IMR-90 (cell line): ENCODE results near the gene CNNM2. TPM values are rescaled to one million over a fixed set of nuclear protein-coding genes. Genes with fewer than 3 reads are reported as not detected.

Experiments
- ATAC-seq: fragments of 200-7000 bp; cut with Tn5 transposase; 2 replicates; pipeline ENCODE4 v1.9.1; 2020; ENCODE audit warnings: low read depth, mild to moderate bottlenecking, moderate library complexity
- BruUV-seq: library from RNA; stranded (reverse); fragments of 400-500 nt; replicated peaks from 2 replicates; lab custom pipeline; 2021; lab: Mats Ljungman, UMichigan
- CTCF ChIA-PET: fragments of 300-600 bp; formaldehyde crosslinking; extraction: SDS; loops from one replicate; lab custom pipeline; 2021; ENCODE audit warnings: antibody characterized with exemption; lab: Yijun Ruan, JAX
- POLR2A ChIA-PET: fragments of 300-600 bp; sonication (Branson Sonifier 250); formaldehyde crosslinking; loops from one replicate; lab custom pipeline; 2022; ENCODE audit warnings: antibody characterized with exemption; ENCODE audit not compliant: unreplicated experiment; lab: Charles Lee
- DNase-seq: peaks from one replicate; pipeline ENCODE4 v3.0.0; 2013
- H2AFZ ChIP-seq: replicated peaks from 2 replicates; pipeline ENCODE3; 2013; ENCODE audit warnings: low read length, mild to moderate bottlenecking; ENCODE audit not compliant: poor library complexity
- H2AK5ac ChIP-seq: 2 replicates; pipeline ENCODE4 v1.6.1; 2013; ENCODE audit warnings: low read depth, low read length, inconsistent platforms
- H2AK9ac ChIP-seq: replicated peaks from 2 replicates; pipeline ENCODE3; 2013; ENCODE audit warnings: mild to moderate bottlenecking, low read depth, low read length, moderate library complexity; ENCODE audit not compliant: poor library complexity
- H2BK120ac ChIP-seq: 2 replicates; pipeline ENCODE4 v1.6.1; 2013; ENCODE audit warnings: low read depth, low read length, inconsistent platforms
- H2BK15ac ChIP-seq: 3 replicates; pipeline ENCODE4 v1.6.1; 2013; ENCODE audit warnings: low read depth, low read length, inconsistent platforms
- H2BK20ac ChIP-seq: 2 replicates; pipeline ENCODE4 v1.6.1; 2013; ENCODE audit warnings: low read depth, mild to moderate bottlenecking, inconsistent platforms, low read length, moderate library complexity
- H2BK5ac ChIP-seq: 2 replicates; pipeline ENCODE4 v1.6.1; 2013; ENCODE audit warnings: mild to moderate bottlenecking, low read depth, low read length, inconsistent platforms; ENCODE audit not compliant: poor library complexity, severe bottlenecking
- H3K14ac ChIP-seq: replicated peaks from 2 replicates; pipeline ENCODE4 v1.6.1; 2013; ENCODE audit warnings: low read depth, low read length, inconsistent platforms
- H3K18ac ChIP-seq: 2 replicates; pipeline ENCODE4 v1.6.1; 2013; ENCODE audit warnings: low read depth, low read length, control low read depth
- H3K23ac ChIP-seq: 2 replicates; pipeline ENCODE4 v1.6.1; 2013; ENCODE audit warnings: low read depth, low read length, inconsistent platforms
- H3K27ac ChIP-seq: 2 replicates; pipeline ENCODE4 v1.5.1; 2013; ENCODE audit warnings: mild to moderate bottlenecking, control low read depth, low read length; ENCODE audit not compliant: insufficient read depth
- H3K27me3 ChIP-seq: 2 replicates; pipeline ENCODE4 v1.6.1; 2013; ENCODE audit warnings: low read length; ENCODE audit not compliant: control insufficient read depth, insufficient read depth
- H3K36me3 ChIP-seq: 2 replicates; pipeline ENCODE4 v1.6.1; 2013; ENCODE audit warnings: low read length, mixed read lengths; ENCODE audit not compliant: control insufficient read depth, insufficient read depth
- H3K4ac ChIP-seq: 2 replicates; pipeline ENCODE4 v1.6.1; 2013; ENCODE audit warnings: low read depth, low read length, inconsistent platforms
- H3K4me1 ChIP-seq: 2 replicates; pipeline ENCODE4 v1.6.1; 2013; ENCODE audit warnings: low read length, mixed read lengths; ENCODE audit not compliant: control insufficient read depth, insufficient read depth
- H3K4me2 ChIP-seq: 2 replicates; pipeline ENCODE4 v1.6.1; 2013; ENCODE audit warnings: low read depth, mild to moderate bottlenecking, control low read depth, low read length, moderate library complexity
- H3K4me3 ChIP-seq: 2 replicates; pipeline ENCODE4 v1.5.1; 2013; ENCODE audit warnings: low read depth, mild to moderate bottlenecking, control low read depth, low read length, moderate library complexity; ENCODE audit not compliant: insufficient read depth
- H3K56ac ChIP-seq: 2 replicates; pipeline ENCODE4 v1.6.1; 2013; ENCODE audit warnings: low read length, inconsistent platforms; ENCODE audit not compliant: insufficient read depth; ENCODE audit errors: extremely low read depth
- H3K79me1 ChIP-seq, 2 experiments: 2 replicates each; pipeline ENCODE4 v1.6.1; 2013; ENCODE audit warnings: low read length in 2 of 2, inconsistent platforms in 1 of 2, low read depth in 1 of 2
- H3K9ac ChIP-seq: 2 replicates; pipeline ENCODE4 v1.6.1; 2013; ENCODE audit warnings: low read depth, low read length, control low read depth
- H3K9me1 ChIP-seq: 2 replicates; pipeline ENCODE4 v1.6.1; 2013; ENCODE audit warnings: low read length, inconsistent platforms; ENCODE audit not compliant: insufficient read depth
- H3K9me3 ChIP-seq: 2 replicates; pipeline ENCODE4 v1.6.1; 2013; ENCODE audit warnings: low read length; ENCODE audit not compliant: control insufficient read depth, insufficient read depth
- H4K20me1 ChIP-seq: 2 replicates; pipeline ENCODE4 v1.6.1; 2013; ENCODE audit warnings: low read length, inconsistent platforms; ENCODE audit not compliant: insufficient read depth
- H4K5ac ChIP-seq: 2 replicates; pipeline ENCODE4 v1.6.1; 2013; ENCODE audit warnings: mild to moderate bottlenecking, low read depth, low read length, control low read depth
- H4K8ac ChIP-seq, 2 experiments: 2 replicates each; pipeline ENCODE4 v1.6.1; 2013; ENCODE audit warnings: low read depth in 2 of 2, low read length in 2 of 2, control low read depth in 1 of 2, inconsistent platforms in 1 of 2
- H4K91ac ChIP-seq: 2 replicates; pipeline ENCODE4 v1.6.1; 2013; ENCODE audit warnings: low read depth, low read length, inconsistent platforms; ENCODE audit not compliant: insufficient read depth
- CEBPB ChIP-seq: IDR thresholded peaks from 2 replicates; pipeline ENCODE4 v1.6.1; 2012; ENCODE audit warnings: low read depth, low read length, improper control_type of control experiment
- CHD1 ChIP-seq: IDR thresholded peaks from 2 replicates; pipeline ENCODE4 v1.6.1; 2012; ENCODE audit warnings: low read depth, low read length, improper control_type of control experiment
- MXI1 ChIP-seq: IDR thresholded peaks from 2 replicates; pipeline ENCODE4 v1.6.1; 2012; ENCODE audit warnings: low read depth, mild to moderate bottlenecking, low read length, moderate library complexity, borderline replicate concordance
- POLR2A ChIP-seq: IDR thresholded peaks from 2 replicates; pipeline ENCODE4 v1.6.1; 2012; ENCODE audit warnings: mild to moderate bottlenecking, low read depth, low read length
- RCOR1 ChIP-seq: IDR thresholded peaks from 2 replicates; pipeline ENCODE4 v1.6.1; 2012; ENCODE audit warnings: mild to moderate bottlenecking, low read length, improper control_type of control experiment; ENCODE audit not compliant: insufficient replicate concordance
- RFX5 ChIP-seq: IDR thresholded peaks from 2 replicates; pipeline ENCODE4 v1.8.0; 2012; ENCODE audit warnings: low read depth, mild to moderate bottlenecking, low read length, moderate library complexity
- SMC3 ChIP-seq: fragments of 150-350 bp; IDR thresholded peaks from 2 replicates; pipeline ENCODE4 v1.6.1; 2016; ENCODE audit warnings: low read depth, mild to moderate bottlenecking, antibody characterized with exemption, low read length, moderate library complexity
- USF2 ChIP-seq: fragments of 150-350 bp; IDR thresholded peaks from 2 replicates; pipeline ENCODE4 v1.6.1; 2017; ENCODE audit warnings: mild to moderate bottlenecking, antibody characterized with exemption, low read length, low read depth
- WGBS, 2 experiments: methylation state at CpG; one replicate each; pipeline versions ENCODE4 v1.1.5 to v1.1.7; 2013; ENCODE audit warnings: missing lambda C conversion rate in 2 of 2; ENCODE audit not compliant: insufficient read length in 1 of 2; ENCODE audit errors: extremely low coverage in 2 of 2; 5-methylcytosine and 5-hydroxymethylcytosine counted together
- dilution Hi-C: fragments of 300-500 bp; cut with HindIII; formaldehyde crosslinking; loops from one replicate; pipeline ENCODE4 v1.14.3; 2018; ENCODE audit warnings: low sequenced_read_pairs; ENCODE audit not compliant: unreplicated experiment
- in situ Hi-C: fragments of 300-500 bp; cut with MboI; formaldehyde crosslinking; loops from 3 replicates; pipeline ENCODE4 v1.14.3; 2019; ENCODE audit warnings: low sequenced_read_pairs, inconsistent platforms, mixed read lengths
- intact Hi-C: fragments of 100-400 bp; cut with micrococcal nuclease; formaldehyde crosslinking; loops from 2 replicates; pipeline ENCODE4 v1.10.0; 2022
- polyA plus RNA-seq, 3 experiments: library from polyadenylated mRNA; depleted of rRNA; stranded (reverse); fragments of >200 nt; gene quantifications; 2 replicates each; pipeline ENCODE4 v1.2.3, GENCODE V29; 2012; ENCODE audit warnings: low replicate concordance in 1 of 3
- total RNA-seq: library from RNA; depleted of rRNA; stranded (reverse); fragments of >200 nt; gene quantifications from 2 replicates; pipeline ENCODE4 v1.2.3, GENCODE V29; 2012

The CNNM2 gene
- total and polyA plus RNA-seq, 2 of the 4 experiments (the other 2 are of a cell fraction), result 4.7 to 5.6 TPM

DNA sequence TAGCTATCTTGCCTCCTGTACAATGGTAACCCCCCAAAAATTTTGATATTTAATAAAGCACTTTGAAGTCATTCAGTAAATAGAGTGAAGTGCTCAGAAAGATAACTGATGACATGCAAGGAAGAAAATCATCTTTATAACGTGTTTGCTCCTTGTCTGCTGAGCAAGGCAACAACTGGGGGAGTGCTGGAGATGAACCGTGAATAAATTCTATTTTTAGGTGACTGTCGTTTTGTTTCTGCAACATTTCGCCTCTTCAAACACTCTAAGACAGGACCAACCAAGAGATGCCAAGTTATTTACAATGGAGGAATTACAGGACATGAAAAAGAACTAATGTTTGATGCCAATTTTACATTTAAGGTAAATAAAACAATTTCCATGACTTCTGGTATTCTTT, 39.5 kb upstream of the CNNM2 start:
- BruUV-seq, result no TSS peak
- Histone ChIP-seq H2BK5ac (no peak overlapping the region), H2AK5ac (no peak overlapping the region), H2AFZ (no peak overlapping the region), H3K9me1 (no peaks in the 10 kb centered on the region), H3K14ac (no peak overlapping the region), H4K8ac (no peak overlapping the region), H2BK20ac (no peak overlapping the region), H3K4ac (no peak overlapping the region), H3K27me3 (no peaks in the 10 kb centered on the region), H3K4me2 (no peak overlapping the region), H4K5ac (no peak overlapping the region), H3K36me3 (no peaks in the 10 kb centered on the region), H3K18ac (no peak overlapping the region), H2BK120ac (no peak overlapping the region), H2BK15ac (no peak overlapping the region), H3K4me3 (no peak overlapping the region), H4K20me1 (no peaks in the 10 kb centered on the region), H4K91ac (no peak overlapping the region), H3K9ac (no peak overlapping the region), H3K4me1 (no peaks in the 10 kb centered on the region), H3K27ac (no peak overlapping the region), H3K79me1 (no peaks in the 10 kb centered on the region), H2AK9ac (no peak overlapping the region), H3K9me3 (no peaks in the 10 kb centered on the region), H3K56ac (no peak overlapping the region), H3K23ac (no peak overlapping the region)
- intact Hi-C loops (no loop called here), dilution Hi-C loops (no loop called here), in situ Hi-C loops (no loop called here)
- CTCF ChIA-PET, result no interaction called here
- WGBS, 2 experiments, result no CpG with 5 or more reads among the region's 4 CpGs
- TF ChIP-seq SMC3 (no peak), CHD1 (no peak), RCOR1 (no peak), USF2 (no peak), MXI1 (no peak), POLR2A (no peak), CEBPB (no peak), RFX5 (no peak)
- POLR2A ChIA-PET, result no interaction called here
- ATAC-seq, result no peak
- no peak for DNase-seq
